NB4 (cell line): ENCODE measurements around the gene PSMG3.

Experiments used
- CTCF ChIP-seq: IDR thresholded peaks from one replicate; pipeline ENCODE4 v1.5.1; 2012; ENCODE audit warnings: low read depth, low read length
- MAX ChIP-seq: IDR thresholded peaks from 2 replicates; pipeline ENCODE4 v1.6.1; 2011; ENCODE audit warnings: low read depth, low read length
- MYC ChIP-seq: IDR thresholded peaks from 2 replicates; pipeline ENCODE4 v1.6.1; 2011; ENCODE audit warnings: low read depth, low read length
- POLR2A ChIP-seq: IDR thresholded peaks from 2 replicates; pipeline ENCODE4 v1.6.1; 2011; ENCODE audit warnings: mild to moderate bottlenecking; ENCODE audit not compliant: insufficient read length; ENCODE audit errors: extremely low read depth

GRCh38 chr7:1596181-1597043, 26.6 kb upstream of the PSMG3 start:
- TF ChIP-seq CTCF (no peak), POLR2A (no peak), MAX (peak; percentile 49; the same call in 1 of the 2 replicates), MYC (no peak)
